HUES6 (cell line): Measurements from ENCODE around the gene OTOR.

ENCODE experiments used
- H3K27ac ChIP-seq: 2 replicates; pipeline ENCODE4 v1.7.0; 2013; ENCODE audit warnings: low read depth, mild to moderate bottlenecking, low read length, inconsistent platforms
- H3K27me3 ChIP-seq: 2 replicates; pipeline ENCODE4 v1.6.1; 2013; ENCODE audit warnings: low read length; ENCODE audit not compliant: control insufficient read depth, insufficient read depth
- H3K36me3 ChIP-seq: 2 replicates; pipeline ENCODE4 v1.6.1; 2013; ENCODE audit warnings: low read length; ENCODE audit not compliant: control insufficient read depth, insufficient read depth
- H3K4me1 ChIP-seq: 2 replicates; pipeline ENCODE4 v1.6.1; 2013; ENCODE audit warnings: low read length; ENCODE audit not compliant: control insufficient read depth, insufficient read depth
- H3K4me3 ChIP-seq: 2 replicates; pipeline ENCODE4 v1.5.1; 2013; ENCODE audit warnings: low read depth, low read length
- H3K9ac ChIP-seq: one replicate; pipeline ENCODE4 v1.6.1; 2013; ENCODE audit warnings: mild to moderate bottlenecking, low read length
- H3K9me3 ChIP-seq: 2 replicates; pipeline ENCODE4 v1.6.1; 2013; ENCODE audit warnings: low read depth, low read length; ENCODE audit not compliant: control insufficient read depth, insufficient read depth

OTOR gene

GRCh38 chr20:16778159-16778558 lies 30.0 kb downstream of the OTOR start:
- Histone ChIP-seq H3K27ac (no peak overlapping the region), H3K4me3 (no peak overlapping the region), H3K27me3 (no peaks in the 10 kb centered on the region), H3K36me3 (no peaks in the 10 kb centered on the region), H3K4me1 (no peaks in the 10 kb centered on the region), H3K9me3 (no peaks in the 10 kb centered on the region), H3K9ac (no peak overlapping the region)

DNA sequence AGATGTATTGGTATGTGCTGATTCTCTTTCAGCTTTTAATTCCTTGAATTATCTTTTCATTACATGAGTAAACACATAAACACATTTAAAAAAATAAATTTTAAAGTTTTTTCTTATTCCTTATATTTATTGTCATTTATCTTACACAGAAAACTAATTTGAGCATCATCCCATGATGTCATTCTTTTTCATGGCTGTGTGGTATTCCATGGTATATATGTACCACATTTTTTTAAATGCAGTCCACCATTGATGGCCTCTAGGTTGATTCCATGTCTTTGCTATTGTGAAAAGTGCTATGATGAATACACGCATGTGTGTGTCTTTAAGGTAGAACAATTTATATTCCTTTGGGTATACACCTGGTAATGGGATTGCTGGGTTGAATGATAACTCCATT lies 33.3 kb downstream of the OTOR start:
- Histone ChIP-seq H3K9me3 (no peaks in the 10 kb centered on the region), H3K4me3 (no peak overlapping the region), H3K36me3 (no peaks in the 10 kb centered on the region), H3K27me3 (no peaks in the 10 kb centered on the region), H3K27ac (no peak overlapping the region), H3K4me1 (peaks cover 3% of the 10 kb centered on the region; the same call in 1 of the 2 replicates), H3K9ac (no peak overlapping the region)

GRCh38 chr20:16785226-16785625 lies 37.1 kb downstream of the OTOR start:
- no peak overlapping the region for H3K27ac ChIP-seq
- no peaks in the 10 kb centered on the region for H3K27me3 ChIP-seq
- H3K36me3 ChIP-seq: no peaks in the 10 kb centered on the region
- H3K4me1 ChIP-seq: peaks cover 3% of the 10 kb centered on the region; the same call in 1 of the 2 replicates
- H3K4me3 ChIP-seq: no peak overlapping the region
- H3K9me3 ChIP-seq: no peaks in the 10 kb centered on the region
- H3K9ac ChIP-seq: no peak overlapping the region
